ENCODE measurements around the gene ARMC6. TPM values are rescaled to one million over a fixed set of nuclear protein-coding genes. Genes with fewer than 3 reads are reported as not detected.
"Not testable (repeated sequence)": the region's sequence is repeated elsewhere in the genome, so short reads cannot be mapped to it uniquely, and the experiment has no call there.

ARMC6 gene
- total RNA-seq, 1 experiment from 2014 or later, result 100.0 TPM

DNA sequence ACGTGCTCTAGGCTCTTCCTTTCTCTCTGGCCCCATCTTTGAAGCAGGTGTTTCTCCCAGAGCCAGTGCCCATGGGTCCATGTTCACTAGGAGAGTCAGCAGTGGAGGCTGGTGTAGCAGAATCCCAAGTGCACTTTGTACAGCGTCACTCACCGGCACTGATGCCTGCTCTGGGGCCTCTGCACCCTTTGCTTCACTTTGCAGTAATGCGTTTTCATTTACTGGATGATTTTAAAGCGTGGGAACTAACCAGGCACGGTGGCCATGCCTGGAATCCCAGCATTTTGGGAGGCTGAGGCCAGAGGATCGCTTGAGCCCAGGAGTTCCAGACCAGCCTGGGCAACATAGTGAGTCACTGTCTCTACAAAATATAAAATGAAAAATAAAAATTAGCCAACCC lies 61.1 kb downstream of the ARMC6 start:
- no peaks in the 10 kb centered on the region for H3K27me3 ChIP-seq (ENCODE audit: control insufficient read depth, insufficient read depth, low read length)
- peak; percentile 19 for DNase-seq
- no peak overlapping the region for H3K4me3 ChIP-seq (ENCODE audit: insufficient read depth, low read depth, low read length)
- no peaks in the 10 kb centered on the region for H3K36me3 ChIP-seq (replicated peaks; ENCODE audit: control insufficient read depth, insufficient read depth, low read length)

DNA sequence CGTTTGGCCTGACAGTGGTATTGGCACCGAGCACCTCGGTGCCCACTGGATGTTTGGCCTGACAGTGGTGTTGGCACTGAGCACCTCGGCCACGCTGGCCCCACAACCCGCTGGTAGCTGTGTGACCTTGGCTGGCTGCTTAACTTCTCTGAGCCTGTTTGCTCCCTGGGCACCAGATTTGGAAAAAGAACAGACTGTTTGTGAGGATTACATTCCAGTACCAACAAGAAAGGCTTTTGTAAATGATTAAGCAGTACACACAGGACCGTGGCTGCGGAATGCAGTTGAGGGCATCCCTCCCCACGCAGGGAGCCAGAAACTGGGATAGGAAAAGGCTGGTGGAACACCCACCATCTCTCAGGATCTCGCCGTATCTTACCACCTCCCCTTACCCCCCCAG lies 62.3 kb downstream of the ARMC6 start:
- Histone ChIP-seq H3K4me3 (ENCODE audit: insufficient read depth, low read depth, low read length) (no peak overlapping the region), H3K27me3 (ENCODE audit: control insufficient read depth, insufficient read depth, low read length) (no peaks in the 10 kb centered on the region), H3K36me3 (replicated peaks; ENCODE audit: control insufficient read depth, insufficient read depth, low read length) (no peaks in the 10 kb centered on the region)
- DNase-seq, result peak; percentile 18

DNA sequence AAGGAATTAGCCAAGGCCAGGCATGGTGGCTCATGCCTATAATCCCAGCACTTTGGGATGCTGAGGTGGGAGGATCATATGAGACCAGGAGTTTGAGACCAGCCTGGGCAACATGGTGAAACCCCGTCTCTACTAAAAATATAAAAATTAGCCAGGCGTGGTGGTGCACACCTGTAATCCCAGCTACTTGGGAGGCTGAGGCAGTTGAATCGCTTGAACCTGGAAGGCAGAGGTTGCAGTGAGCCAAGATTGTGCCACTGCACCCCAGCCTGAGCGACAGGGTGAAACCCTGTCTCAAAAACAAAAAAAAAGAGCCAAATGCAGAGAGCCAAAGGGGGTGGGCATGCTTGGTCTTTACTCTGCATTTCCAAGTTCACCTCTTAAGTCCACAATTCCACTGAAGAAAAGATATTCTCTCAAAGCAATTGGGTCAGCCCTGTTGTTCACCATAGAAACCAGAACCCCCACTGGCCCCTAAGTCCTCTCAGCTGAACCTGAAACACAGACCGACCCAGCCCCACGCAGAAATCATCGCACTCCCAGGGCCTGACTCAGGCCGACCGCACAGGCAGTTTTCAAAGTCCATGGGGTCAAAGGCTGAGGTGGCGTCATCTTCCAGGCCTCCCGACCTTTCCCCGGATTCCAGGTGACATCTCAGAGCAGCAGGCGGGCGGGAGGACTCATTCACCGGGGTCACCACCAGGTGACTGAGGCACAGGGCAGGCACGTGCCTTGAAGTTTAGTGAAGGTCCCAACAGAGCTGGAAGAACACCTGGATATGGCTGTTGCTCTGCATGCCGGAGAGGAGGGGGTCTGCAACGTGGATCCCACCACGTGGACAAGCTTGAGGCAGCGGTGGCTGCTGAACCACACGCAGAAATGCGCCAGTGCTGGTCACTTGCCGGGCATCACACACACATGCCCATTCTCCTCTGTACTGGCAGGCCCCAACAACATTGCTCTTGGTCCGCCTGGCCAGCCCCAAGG lies 63.5 kb downstream of the ARMC6 start:
- Histone ChIP-seq H3K27me3 (ENCODE audit: control insufficient read depth, insufficient read depth, low read length) (no peaks in the 10 kb centered on the region), H3K36me3 (replicated peaks; ENCODE audit: control insufficient read depth, insufficient read depth, low read length) (no peaks in the 10 kb centered on the region), H3K4me3 (ENCODE audit: insufficient read depth, low read depth, low read length) (no peak overlapping the region)
- no peak for DNase-seq

DNA sequence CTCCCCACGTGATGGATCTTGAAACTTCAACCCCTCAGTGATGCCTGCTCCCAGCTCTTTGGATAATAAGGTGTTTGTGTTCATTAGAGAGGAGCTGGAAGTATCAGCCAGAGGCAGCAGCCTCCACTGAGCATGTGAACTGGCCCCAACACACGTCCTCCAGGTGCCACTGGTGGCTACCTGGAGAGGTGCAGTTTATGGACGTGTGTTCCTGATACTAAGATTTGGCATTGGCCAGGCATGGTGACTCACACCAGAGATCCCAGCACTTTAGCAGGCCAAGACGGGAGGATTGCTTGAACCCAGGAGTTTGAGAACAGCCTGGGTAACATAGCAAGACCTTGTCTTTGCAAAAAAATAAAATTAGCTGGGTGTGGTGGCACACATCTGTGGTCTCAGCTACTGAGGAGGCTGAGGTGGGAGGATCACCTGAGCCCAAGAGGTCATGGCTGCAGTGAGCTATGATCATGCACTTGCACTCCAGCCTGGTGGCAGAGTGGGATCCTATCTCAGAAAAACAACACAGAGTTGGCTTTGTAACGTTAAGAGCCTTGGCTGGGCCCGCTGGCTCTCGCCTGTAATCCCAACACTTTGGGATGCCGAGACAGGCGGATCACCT lies 64.8 kb downstream of the ARMC6 start:
- H3K4me3 ChIP-seq (ENCODE audit: insufficient read depth, low read depth, low read length), result no peak overlapping the region
- no peaks in the 10 kb centered on the region for H3K27me3 ChIP-seq (ENCODE audit: control insufficient read depth, insufficient read depth, low read length)
- no peaks in the 10 kb centered on the region for H3K36me3 ChIP-seq (replicated peaks; ENCODE audit: control insufficient read depth, insufficient read depth, low read length)
- no peak for DNase-seq

DNA sequence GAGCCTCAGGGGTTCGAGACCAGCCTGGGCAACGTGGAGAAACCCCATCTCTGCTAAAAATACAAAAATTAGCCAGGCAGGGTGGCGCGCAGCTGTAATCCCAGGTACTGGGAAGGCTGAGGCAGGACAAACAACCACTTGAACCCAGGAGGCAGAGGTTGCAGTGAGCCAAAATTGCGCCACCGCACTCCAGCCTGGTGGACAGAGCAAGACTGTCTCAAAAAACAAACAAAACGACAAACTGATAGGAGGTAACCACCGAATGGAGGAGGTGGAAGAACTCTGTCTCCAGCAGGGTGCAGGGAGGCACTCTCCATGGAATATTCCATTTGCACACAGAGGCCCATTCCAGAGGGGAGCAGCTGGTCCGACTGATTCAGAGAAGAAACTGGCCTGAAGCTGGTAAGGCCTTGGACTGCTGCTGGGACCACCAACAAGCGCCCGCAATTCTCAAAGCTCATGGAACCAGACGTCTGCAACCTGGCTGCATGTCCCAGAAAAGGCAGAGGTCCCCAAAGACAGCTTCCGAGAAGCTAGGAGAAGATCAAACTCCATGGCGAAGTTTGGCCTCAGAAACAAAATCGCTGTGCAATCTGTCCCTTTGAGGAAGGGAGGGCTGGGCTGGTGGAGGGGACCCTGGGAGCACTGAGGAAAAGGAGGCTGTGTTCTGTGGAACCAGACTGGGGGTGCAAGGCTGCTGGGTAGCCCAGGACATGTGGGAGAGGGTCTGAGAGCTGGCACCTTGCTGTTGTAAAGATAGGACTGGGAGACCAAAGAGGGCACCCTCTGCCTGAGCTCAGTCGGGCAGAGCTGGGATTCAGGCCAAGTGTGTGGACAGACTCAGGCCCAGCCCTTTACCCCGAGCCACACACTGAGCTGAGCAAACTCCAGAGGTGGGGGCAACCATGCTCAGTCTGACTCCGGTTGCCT lies 65.6 kb downstream of the ARMC6 start:
- H3K36me3 ChIP-seq (replicated peaks; ENCODE audit: control insufficient read depth, insufficient read depth, low read length), result no peaks in the 10 kb centered on the region
- no peaks in the 10 kb centered on the region for H3K27me3 ChIP-seq (ENCODE audit: control insufficient read depth, insufficient read depth, low read length)
- no peak overlapping the region for H3K4me3 ChIP-seq (ENCODE audit: insufficient read depth, low read depth, low read length)
- DNase-seq, result peak; percentile 16

DNA sequence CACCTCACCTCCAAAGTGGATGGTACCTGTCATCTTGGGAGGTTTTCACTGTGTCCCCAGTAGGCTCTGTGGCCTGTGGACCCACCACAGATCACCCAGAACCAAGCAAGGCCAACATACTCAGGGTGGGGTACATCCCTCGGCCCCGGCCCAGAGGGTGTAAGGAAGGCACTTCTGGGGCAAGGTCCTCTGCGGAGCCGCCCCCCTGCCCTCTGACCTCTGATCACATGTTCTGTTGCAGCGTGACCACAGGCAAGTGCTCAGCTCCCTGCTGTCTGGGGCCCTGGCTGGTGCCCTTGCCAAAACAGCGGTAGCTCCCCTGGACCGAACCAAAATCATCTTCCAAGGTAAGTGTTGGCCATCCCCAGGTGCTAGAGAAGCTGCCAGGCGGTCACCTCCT lies 68.1 kb downstream of the ARMC6 start:
- Histone ChIP-seq H3K36me3 (replicated peaks; ENCODE audit: control insufficient read depth, insufficient read depth, low read length) (no peaks in the 10 kb centered on the region), H3K4me3 (ENCODE audit: insufficient read depth, low read depth, low read length) (no peak overlapping the region), H3K27me3 (ENCODE audit: control insufficient read depth, insufficient read depth, low read length) (no peaks in the 10 kb centered on the region)
- peak; percentile 29 for DNase-seq

DNA sequence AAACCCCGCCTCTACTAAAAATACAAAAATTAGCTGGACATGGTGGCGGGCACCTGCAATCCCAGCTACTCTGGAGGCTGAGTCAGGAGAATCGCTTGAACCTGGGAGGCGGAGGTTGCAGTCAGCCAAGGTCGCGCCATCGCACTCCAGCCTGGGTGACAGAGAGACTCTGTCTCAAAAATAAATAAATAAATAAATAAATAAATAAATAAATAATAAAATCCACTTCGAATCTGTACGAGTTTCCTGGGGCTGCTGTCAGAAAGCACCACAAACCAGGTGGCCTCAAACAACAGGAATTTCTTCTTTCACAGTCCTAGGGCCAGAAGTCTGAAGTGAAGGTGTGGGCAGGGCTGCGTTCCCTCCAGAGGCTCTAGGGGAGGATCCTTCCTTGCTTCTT lies 69.2 kb downstream of the ARMC6 start:
- not testable (repeated sequence) for DNase-seq; H3K36me3 ChIP-seq (replicated peaks; ENCODE audit: control insufficient read depth, insufficient read depth, low read length)

DNA sequence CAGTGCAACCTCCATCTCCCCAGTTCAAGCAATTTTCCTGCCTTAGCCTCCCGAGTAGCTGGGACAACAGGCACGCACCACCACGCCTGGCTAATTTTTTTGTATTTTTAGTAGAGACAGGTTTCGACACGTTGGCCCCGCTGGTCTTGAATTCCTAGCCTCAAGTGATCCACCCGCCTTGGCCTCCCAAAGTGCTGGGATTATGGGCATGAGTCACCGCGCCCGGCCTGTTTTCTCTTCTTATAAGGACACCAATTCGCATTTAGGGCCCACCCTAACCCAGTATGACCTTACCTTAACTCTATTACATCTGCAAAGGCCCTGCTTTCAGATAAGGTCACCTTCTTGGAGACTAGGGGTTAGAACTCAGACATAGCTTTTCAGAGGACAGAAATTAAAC lies 69.8 kb downstream of the ARMC6 start:
- H3K36me3 ChIP-seq (replicated peaks; ENCODE audit: control insufficient read depth, insufficient read depth, low read length), result no peaks in the 10 kb centered on the region
- H3K27me3 ChIP-seq (ENCODE audit: control insufficient read depth, insufficient read depth, low read length), result no peaks in the 10 kb centered on the region
- H3K4me3 ChIP-seq (ENCODE audit: insufficient read depth, low read depth, low read length), result no peak overlapping the region
- DNase-seq, result no peak

More for the DNA sequence above, 69.2 kb downstream of the ARMC6 start:
- not testable (repeated sequence) for H3K27me3 ChIP-seq (ENCODE audit: control insufficient read depth, insufficient read depth, low read length); H3K4me3 ChIP-seq (ENCODE audit: insufficient read depth, low read depth, low read length)

DNA sequence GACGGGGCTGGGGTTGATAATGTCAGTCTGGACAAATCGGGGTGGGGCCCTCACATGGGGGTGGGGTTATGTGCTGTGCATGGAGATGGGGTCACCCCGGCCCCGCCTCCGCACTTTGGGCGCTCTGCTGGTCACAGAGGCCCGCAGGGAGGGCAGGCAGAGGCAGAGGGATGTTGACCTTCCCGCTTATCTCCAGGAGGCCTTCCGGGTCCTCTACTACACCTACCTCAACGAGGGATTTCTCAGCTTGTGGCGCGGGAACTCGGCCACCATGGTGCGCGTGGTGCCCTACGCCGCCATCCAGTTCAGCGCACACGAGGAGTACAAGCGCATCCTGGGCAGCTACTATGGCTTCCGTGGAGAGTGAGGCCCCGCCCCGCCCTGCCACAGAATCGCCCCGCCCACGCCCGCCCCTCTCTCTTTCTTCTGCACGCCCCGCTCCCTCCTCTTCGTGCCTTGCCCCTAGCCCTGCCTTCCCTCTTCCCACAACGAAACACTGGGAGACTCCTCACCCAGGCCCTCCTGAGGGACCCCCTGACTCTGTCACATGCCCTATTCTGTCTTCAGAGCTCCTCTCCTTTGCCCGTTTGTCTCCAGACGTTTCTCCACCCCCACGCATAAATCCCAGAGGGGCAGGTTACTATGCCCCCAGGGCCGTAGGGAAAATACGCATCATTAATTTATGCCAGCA lies 72.1 kb downstream of the ARMC6 start:
- Histone ChIP-seq H3K4me3 (ENCODE audit: insufficient read depth, low read depth, low read length) (peak overlapping the region; percentile 63), H3K27me3 (ENCODE audit: control insufficient read depth, insufficient read depth, low read length) (no peaks in the 10 kb centered on the region), H3K36me3 (replicated peaks; ENCODE audit: control insufficient read depth, insufficient read depth, low read length) (no peaks in the 10 kb centered on the region)
- DNase-seq, result peak; percentile 96

DNA sequence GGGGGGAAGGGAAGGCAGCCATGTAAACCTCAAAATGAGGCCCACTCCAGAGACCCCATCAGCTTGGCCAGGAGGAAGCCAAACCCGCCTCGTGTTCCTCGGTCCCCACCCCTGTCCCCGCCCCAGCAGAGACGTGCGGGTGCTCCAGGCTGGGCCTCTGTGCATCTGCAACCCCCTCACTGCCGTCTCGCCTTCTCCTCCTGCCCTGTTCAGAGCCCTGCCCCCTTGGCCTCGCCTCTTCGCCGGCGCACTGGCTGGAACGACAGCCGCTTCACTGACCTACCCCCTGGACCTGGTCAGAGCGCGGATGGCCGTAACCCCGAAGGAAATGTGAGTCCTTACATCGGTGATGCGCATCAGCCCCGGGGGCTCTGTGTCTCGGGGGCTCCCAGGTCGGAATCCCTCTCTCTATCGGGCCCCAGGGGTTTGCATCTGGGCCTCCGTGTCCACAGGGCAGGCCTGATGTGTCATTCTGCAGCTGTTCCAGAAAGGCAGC lies 72.7 kb downstream of the ARMC6 start:
- peak overlapping the region; percentile 35 for H3K4me3 ChIP-seq (ENCODE audit: insufficient read depth, low read depth, low read length)
- no peaks in the 10 kb centered on the region for H3K36me3 ChIP-seq (replicated peaks; ENCODE audit: control insufficient read depth, insufficient read depth, low read length)
- H3K27me3 ChIP-seq (ENCODE audit: control insufficient read depth, insufficient read depth, low read length), result no peaks in the 10 kb centered on the region
- DNase-seq, result peak; percentile 85

DNA sequence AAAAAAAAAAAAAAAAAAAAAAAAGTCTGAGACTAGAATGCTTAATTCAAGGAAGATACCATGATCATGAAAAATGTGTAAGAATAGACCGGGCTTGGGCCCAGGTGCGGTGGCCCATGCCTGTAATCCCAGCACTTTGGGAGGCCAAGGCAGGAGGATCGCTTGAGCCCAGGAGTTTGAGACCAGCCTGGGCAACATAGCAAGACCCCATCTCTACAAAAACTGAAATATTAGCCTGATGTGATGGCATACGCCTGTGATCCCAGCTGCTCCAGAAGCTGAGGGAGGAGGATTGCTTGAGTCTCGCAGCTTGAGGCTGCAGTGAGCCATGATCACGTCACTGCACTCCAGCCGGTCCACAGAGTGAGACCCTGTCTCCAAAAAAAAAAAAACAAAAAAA lies 73.5 kb downstream of the ARMC6 start:
- DNase-seq; H3K4me3 ChIP-seq (ENCODE audit: insufficient read depth, low read depth, low read length); H3K36me3 ChIP-seq (replicated peaks; ENCODE audit: control insufficient read depth, insufficient read depth, low read length); H3K27me3 ChIP-seq (ENCODE audit: control insufficient read depth, insufficient read depth, low read length): not testable (repeated sequence)

DNA sequence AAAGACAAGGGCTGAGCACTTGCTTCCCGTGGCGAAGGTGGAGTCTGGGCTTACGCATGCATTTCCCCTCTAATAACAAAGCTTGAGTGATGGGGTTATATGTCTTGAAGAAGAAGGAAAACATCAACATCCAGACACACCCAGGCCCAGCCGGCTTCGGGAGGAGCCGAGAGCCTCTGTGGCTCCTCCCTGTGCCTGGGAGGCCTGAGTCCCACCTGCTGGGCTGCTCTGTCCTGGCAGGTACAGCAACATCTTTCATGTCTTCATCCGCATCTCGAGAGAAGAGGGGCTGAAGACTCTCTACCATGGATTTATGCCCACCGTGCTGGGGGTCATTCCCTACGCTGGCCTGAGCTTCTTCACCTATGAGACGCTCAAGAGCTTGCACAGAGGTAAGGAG lies 74.3 kb downstream of the ARMC6 start:
- no peaks in the 10 kb centered on the region for H3K27me3 ChIP-seq (ENCODE audit: control insufficient read depth, insufficient read depth, low read length)
- no peak overlapping the region for H3K4me3 ChIP-seq (ENCODE audit: insufficient read depth, low read depth, low read length)
- H3K36me3 ChIP-seq (replicated peaks; ENCODE audit: control insufficient read depth, insufficient read depth, low read length), result no peaks in the 10 kb centered on the region
- DNase-seq, result peak; percentile 73
